ENCODE measurements around the gene PDE8A.

- TF ChIP-seq, protein P1, sequence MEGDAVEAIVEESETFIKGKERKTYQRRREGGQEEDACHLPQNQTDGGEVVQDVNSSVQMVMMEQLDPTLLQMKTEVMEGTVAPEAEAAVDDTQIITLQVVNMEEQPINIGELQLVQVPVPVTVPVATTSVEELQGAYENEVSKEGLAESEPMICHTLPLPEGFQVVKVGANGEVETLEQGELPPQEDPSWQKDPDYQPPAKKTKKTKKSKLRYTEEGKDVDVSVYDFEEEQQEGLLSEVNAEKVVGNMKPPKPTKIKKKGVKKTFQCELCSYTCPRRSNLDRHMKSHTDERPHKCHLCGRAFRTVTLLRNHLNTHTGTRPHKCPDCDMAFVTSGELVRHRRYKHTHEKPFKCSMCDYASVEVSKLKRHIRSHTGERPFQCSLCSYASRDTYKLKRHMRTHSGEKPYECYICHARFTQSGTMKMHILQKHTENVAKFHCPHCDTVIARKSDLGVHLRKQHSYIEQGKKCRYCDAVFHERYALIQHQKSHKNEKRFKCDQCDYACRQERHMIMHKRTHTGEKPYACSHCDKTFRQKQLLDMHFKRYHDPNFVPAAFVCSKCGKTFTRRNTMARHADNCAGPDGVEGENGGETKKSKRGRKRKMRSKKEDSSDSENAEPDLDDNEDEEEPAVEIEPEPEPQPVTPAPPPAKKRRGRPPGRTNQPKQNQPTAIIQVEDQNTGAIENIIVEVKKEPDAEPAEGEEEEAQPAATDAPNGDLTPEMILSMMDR (IDR thresholded peaks at IDR 0.05) = no peak
- TF ChIP-seq SIN3A (IDR thresholded peaks at IDR 0.05; ENCODE audit: borderline replicate concordance, insufficient read depth, low read depth, low read length) (no peak), REST (IDR thresholded peaks at IDR 0.05; ENCODE audit: insufficient read depth in 1 of 2, low read depth in 2 of 2, low read length in 1 of 2) (no peak), POLR2AphosphoS5 (IDR thresholded peaks at IDR 0.05; ENCODE audit: low read depth, low read length) (no peak), TCF7L2 (IDR thresholded peaks at IDR 0.05; ENCODE audit: low read depth, low read length) (no peak)
Observed at GRCh38 chr15:85142312-85142711, 160.7 kb downstream of the PDE8A start.
